ENCODE results near the gene SNX22. TPM values are rescaled to one million over a fixed set of nuclear protein-coding genes. Genes with fewer than 3 reads are reported as not detected.

Gene SNX22
- total and polyA plus RNA-seq, 4 donors, result 2.2 to 37.4 (median 3.1) TPM

DNA sequence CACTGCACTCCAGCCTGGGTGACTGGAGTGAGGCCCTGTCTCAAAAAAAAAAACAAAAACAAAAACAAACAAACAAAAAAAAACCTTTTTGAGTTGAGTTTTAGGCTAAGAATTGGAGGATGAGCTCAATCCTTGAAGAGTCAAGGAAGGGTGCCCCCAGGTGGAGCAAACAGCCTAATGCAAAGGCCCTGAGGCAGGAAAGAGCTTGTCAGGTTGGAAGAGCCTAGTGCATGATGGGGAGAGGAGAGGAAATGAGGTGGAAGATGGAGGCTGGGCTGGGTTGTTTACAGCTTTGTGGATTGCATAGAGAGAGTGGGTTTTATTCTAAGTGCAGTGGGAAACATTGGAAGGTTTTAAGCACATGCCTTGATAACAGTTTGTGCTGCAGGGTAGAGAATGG, 2.1 kb upstream of the SNX22 start:
- H3K36me3 ChIP-seq (ENCODE audit: control insufficient read depth in 4 of 4, insufficient read depth in 3 of 4, low read depth in 1 of 4, low read length in 3 of 4), result peaks cover 0 to 11% (median 3%) of the 10 kb centered on the region in 4 donors
- no peak overlapping the region for H3K9ac ChIP-seq (ENCODE audit: low read depth in 1 of 2, low read length in 2 of 2)
- H3K4me1 ChIP-seq (ENCODE audit: control insufficient read depth in 4 of 4, insufficient read depth in 4 of 4, low read length in 3 of 4), result peaks cover 16 to 25% (median 21%) of the 10 kb centered on the region in 4 donors
- no peak for DNase-seq (ENCODE audit: low spot score)
- peak in 1 of 2 donors; percentile 51 for TF ChIP-seq RAD21 (IDR thresholded peaks at IDR 0.05)
- TF ChIP-seq JUND (IDR thresholded peaks at IDR 0.05), result no peak
- no peak overlapping the region for H3K4me3 ChIP-seq (ENCODE audit: low read depth in 1 of 3, low read length in 3 of 3)
- no peaks in the 10 kb centered on the region for H3K9me3 ChIP-seq (ENCODE audit: control insufficient read depth in 4 of 4, low read length in 3 of 4)
- H3K27ac ChIP-seq (ENCODE audit: low read depth in 1 of 2, low read length in 2 of 2), result no peak overlapping the region
- no peaks in the 10 kb centered on the region for H3K27me3 ChIP-seq (ENCODE audit: control insufficient read depth in 4 of 4, insufficient read depth in 4 of 4, low read length in 3 of 4)

DNA sequence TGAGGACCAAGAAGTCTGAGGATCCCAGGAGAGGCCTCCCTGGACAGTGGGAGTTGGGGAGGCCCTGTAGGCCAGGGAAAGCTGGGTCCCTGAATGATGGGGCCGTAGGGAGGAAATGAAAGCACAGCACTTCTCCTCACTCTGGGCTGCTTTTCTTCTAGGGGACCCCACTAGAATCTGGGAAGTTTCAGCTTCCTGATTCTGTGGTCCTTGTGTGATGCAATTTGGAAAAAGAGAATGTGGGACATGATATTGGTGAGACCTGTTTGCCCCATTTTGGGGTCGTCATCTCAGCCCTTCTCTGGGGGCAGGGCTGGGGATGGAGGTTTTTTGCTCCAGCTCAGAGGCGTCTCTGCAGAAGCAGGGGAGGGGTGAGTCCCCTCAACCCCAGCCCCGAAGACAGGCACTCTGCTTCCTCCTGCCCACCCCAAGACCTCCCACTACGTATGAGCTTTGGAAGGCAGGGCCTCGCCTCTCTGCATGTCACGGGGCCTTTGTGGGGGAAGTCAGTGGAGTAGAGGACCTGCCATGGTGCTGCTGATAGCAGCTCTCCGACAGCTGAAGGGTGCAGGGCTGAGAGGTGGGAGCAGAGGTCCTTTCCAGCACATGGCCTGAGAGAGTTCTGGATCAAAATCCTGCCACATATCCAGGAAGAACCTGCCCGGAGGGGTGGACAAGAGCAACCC, 1.5 kb upstream of the SNX22 start:
- H3K4me1 ChIP-seq (ENCODE audit: control insufficient read depth in 4 of 4, insufficient read depth in 4 of 4, low read length in 3 of 4), result peaks cover 16 to 25% (median 21%) of the 10 kb centered on the region in 4 donors
- no peak overlapping the region for H3K9ac ChIP-seq (ENCODE audit: low read depth in 1 of 2, low read length in 2 of 2)
- TF ChIP-seq, protein P1, sequence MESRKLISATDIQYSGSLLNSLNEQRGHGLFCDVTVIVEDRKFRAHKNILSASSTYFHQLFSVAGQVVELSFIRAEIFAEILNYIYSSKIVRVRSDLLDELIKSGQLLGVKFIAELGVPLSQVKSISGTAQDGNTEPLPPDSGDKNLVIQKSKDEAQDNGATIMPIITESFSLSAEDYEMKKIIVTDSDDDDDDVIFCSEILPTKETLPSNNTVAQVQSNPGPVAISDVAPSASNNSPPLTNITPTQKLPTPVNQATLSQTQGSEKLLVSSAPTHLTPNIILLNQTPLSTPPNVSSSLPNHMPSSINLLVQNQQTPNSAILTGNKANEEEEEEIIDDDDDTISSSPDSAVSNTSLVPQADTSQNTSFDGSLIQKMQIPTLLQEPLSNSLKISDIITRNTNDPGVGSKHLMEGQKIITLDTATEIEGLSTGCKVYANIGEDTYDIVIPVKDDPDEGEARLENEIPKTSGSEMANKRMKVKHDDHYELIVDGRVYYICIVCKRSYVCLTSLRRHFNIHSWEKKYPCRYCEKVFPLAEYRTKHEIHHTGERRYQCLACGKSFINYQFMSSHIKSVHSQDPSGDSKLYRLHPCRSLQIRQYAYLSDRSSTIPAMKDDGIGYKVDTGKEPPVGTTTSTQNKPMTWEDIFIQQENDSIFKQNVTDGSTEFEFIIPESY (IDR thresholded peaks at IDR 0.05), result no peak
- TF ChIP-seq JUND (IDR thresholded peaks at IDR 0.05), result no peak
- TF ChIP-seq, protein P2, sequence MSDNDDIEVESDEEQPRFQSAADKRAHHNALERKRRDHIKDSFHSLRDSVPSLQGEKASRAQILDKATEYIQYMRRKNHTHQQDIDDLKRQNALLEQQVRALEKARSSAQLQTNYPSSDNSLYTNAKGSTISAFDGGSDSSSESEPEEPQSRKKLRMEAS (IDR thresholded peaks at IDR 0.05), result no peak
- TF ChIP-seq, protein P3, sequence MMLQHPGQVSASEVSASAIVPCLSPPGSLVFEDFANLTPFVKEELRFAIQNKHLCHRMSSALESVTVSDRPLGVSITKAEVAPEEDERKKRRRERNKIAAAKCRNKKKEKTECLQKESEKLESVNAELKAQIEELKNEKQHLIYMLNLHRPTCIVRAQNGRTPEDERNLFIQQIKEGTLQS (IDR thresholded peaks at IDR 0.05), result no peak
- no peak for TF ChIP-seq HNF4G (IDR thresholded peaks at IDR 0.05)
- no peak for TF ChIP-seq FOXA2 (IDR thresholded peaks at IDR 0.05)
- no peak for TF ChIP-seq YY1 (IDR thresholded peaks at IDR 0.05)
- no peak for TF ChIP-seq EGR1 (IDR thresholded peaks at IDR 0.05; ENCODE audit: low read depth in 2 of 2)
- TF ChIP-seq HNF4A (conservative IDR thresholded peaks at IDR 0.05), result no peak
- no peak for TF ChIP-seq GABPA (IDR thresholded peaks at IDR 0.05 in 1 of 2, conservative IDR thresholded peaks at IDR 0.05 in 1 of 2)
- no peaks in the 10 kb centered on the region for H3K9me3 ChIP-seq (ENCODE audit: control insufficient read depth in 4 of 4, low read length in 3 of 4)
- H3K36me3 ChIP-seq (ENCODE audit: control insufficient read depth in 4 of 4, insufficient read depth in 3 of 4, low read depth in 1 of 4, low read length in 3 of 4), result peaks cover 0 to 8% (median 3%) of the 10 kb centered on the region in 4 donors
- no peak overlapping the region for H3K27ac ChIP-seq (ENCODE audit: low read depth in 1 of 2, low read length in 2 of 2)
- H3K4me3 ChIP-seq (ENCODE audit: low read depth in 1 of 3, low read length in 3 of 3), result no peak overlapping the region
- 80% methylated on average over 9 of the region's 9 CpGs for WGBS
- no peaks in the 10 kb centered on the region for H3K27me3 ChIP-seq (ENCODE audit: control insufficient read depth in 4 of 4, insufficient read depth in 4 of 4, low read length in 3 of 4)
- no peak for DNase-seq (ENCODE audit: low spot score)

DNA sequence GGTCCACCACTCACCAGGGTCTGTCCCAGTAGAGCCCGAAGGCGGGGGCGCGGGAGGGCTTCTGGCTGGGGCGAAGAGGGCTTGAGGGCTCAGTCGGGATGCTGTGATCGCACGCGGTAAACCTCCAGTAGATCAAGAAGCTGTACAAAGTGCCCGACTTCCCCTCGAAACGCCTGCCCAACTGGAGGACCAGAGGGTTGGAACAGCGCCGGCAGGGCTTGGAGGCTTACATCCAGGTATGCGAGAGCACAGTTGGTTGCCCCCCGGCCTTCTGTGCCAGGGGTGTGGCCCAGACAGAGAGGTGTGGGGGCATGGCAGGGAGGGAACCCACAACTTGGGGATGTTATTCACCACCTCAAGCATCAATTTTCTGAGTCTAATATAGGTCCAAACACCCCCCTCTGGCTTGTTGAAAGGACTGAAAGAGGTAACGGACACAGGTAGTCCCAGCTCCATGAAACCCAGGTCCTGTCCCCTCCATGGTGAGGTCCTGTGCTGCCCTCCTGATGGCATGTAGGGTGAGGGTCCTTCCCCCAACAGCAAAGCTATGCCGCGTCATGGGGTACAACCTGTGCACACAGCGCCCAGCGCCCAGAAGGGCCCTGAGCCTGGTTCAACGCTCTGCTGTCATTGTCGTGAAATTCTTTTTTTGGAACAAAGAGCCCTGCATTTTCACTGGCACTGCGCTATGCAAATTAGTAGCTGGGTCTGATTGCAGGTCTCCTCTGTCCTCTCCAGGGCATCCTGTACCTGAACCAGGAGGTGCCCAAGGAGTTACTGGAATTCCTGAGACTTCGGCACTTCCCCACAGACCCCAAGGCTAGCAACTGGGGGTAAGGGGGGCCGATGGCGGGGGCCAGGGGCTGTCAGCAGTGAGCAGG, 1.2 kb downstream of the SNX22 start:
- Histone ChIP-seq H3K9me3 (ENCODE audit: control insufficient read depth in 4 of 4, low read length in 3 of 4) (no peaks in the 10 kb centered on the region), H3K27ac (ENCODE audit: low read depth in 1 of 2, low read length in 2 of 2) (no peak overlapping the region), H3K27me3 (ENCODE audit: control insufficient read depth in 4 of 4, insufficient read depth in 4 of 4, low read length in 3 of 4) (no peaks in the 10 kb centered on the region), H3K9ac (ENCODE audit: low read depth in 1 of 2, low read length in 2 of 2) (no peak overlapping the region), H3K4me1 (ENCODE audit: control insufficient read depth in 4 of 4, insufficient read depth in 4 of 4, low read length in 3 of 4) (peaks cover 16 to 26% (median 21%) of the 10 kb centered on the region in 4 donors), H3K36me3 (ENCODE audit: control insufficient read depth in 4 of 4, insufficient read depth in 3 of 4, low read depth in 1 of 4, low read length in 3 of 4) (peaks cover 4 to 31% (median 28%) of the 10 kb centered on the region in 4 donors), H3K4me3 (ENCODE audit: low read depth in 1 of 3, low read length in 3 of 3) (peak overlapping the region in 1 of 3 donors; percentile 63)
- 31% methylated on average over 27 of the region's 27 CpGs for WGBS
- TF ChIP-seq, protein P4, sequence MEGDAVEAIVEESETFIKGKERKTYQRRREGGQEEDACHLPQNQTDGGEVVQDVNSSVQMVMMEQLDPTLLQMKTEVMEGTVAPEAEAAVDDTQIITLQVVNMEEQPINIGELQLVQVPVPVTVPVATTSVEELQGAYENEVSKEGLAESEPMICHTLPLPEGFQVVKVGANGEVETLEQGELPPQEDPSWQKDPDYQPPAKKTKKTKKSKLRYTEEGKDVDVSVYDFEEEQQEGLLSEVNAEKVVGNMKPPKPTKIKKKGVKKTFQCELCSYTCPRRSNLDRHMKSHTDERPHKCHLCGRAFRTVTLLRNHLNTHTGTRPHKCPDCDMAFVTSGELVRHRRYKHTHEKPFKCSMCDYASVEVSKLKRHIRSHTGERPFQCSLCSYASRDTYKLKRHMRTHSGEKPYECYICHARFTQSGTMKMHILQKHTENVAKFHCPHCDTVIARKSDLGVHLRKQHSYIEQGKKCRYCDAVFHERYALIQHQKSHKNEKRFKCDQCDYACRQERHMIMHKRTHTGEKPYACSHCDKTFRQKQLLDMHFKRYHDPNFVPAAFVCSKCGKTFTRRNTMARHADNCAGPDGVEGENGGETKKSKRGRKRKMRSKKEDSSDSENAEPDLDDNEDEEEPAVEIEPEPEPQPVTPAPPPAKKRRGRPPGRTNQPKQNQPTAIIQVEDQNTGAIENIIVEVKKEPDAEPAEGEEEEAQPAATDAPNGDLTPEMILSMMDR (IDR thresholded peaks at IDR 0.05; ENCODE audit: low read depth, low read length, missing input control), result peak; percentile 3
- TF ChIP-seq, protein P1 (IDR thresholded peaks at IDR 0.05), result no peak
- no peak for TF ChIP-seq HNF4G (IDR thresholded peaks at IDR 0.05)
- DNase-seq (ENCODE audit: low spot score), result no peak

All from liver (tissue), 9 donors.